ENCODE results near the gene RUVBL2.

DNA sequence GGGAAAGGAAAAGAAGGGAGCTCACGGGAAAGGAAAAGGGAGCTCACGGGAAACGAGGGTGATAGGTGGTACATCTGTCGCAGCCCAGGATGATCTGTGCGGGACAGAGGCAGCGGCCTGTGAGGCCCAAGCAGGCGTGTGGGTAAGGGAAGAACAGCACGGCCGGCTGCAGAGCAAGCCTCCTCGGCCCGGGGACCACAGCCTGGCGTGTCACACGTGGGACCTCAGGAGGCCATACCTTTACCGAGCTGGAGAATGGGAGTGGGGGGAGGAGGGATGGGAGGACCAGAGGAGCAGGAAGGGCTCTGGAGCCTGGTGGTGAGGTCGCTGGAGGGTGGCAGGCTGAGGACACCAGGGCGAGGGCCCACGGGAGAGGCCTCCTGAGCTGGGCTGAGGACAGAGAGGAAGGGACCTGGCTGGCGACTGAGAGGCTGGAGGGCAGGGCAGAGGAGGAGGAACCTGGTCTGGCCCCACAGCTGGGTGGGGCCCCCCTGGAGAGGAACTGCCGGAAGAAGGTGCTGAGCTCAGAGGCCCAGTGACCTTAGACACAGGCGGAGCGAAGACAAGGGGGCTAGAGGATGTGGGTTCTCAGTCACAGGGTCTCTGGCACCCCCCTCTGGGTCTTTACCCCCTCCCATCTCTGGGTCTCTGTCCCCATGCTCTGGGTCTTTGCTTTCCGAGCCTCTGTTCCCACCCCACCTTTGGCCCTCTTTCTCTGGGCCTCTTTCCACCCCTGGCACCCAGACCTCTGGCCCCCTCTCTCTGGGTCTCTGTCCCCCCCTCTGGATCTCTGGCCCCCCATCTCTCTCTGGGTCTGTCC, 31.4 kb upstream of the RUVBL2 start:
- TF ChIP-seq, protein P1, sequence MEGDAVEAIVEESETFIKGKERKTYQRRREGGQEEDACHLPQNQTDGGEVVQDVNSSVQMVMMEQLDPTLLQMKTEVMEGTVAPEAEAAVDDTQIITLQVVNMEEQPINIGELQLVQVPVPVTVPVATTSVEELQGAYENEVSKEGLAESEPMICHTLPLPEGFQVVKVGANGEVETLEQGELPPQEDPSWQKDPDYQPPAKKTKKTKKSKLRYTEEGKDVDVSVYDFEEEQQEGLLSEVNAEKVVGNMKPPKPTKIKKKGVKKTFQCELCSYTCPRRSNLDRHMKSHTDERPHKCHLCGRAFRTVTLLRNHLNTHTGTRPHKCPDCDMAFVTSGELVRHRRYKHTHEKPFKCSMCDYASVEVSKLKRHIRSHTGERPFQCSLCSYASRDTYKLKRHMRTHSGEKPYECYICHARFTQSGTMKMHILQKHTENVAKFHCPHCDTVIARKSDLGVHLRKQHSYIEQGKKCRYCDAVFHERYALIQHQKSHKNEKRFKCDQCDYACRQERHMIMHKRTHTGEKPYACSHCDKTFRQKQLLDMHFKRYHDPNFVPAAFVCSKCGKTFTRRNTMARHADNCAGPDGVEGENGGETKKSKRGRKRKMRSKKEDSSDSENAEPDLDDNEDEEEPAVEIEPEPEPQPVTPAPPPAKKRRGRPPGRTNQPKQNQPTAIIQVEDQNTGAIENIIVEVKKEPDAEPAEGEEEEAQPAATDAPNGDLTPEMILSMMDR (IDR thresholded peaks at IDR 0.05): no peak
- peak in 1 of 4 donors; percentile 18 for TF ChIP-seq POLR2A (IDR thresholded peaks at IDR 0.05)
- TF ChIP-seq EP300 (IDR thresholded peaks at IDR 0.05): no peak
